SKM-1 (cell line): Measurements from ENCODE around the gene RAB3A.

ENCODE experiments used
- DNase-seq: peaks from one replicate; lab custom pipeline; 2025; ENCODE audit not compliant: unreplicated experiment; lab: John Stamatoyannopoulos, UW

The RAB3A gene

DNA sequence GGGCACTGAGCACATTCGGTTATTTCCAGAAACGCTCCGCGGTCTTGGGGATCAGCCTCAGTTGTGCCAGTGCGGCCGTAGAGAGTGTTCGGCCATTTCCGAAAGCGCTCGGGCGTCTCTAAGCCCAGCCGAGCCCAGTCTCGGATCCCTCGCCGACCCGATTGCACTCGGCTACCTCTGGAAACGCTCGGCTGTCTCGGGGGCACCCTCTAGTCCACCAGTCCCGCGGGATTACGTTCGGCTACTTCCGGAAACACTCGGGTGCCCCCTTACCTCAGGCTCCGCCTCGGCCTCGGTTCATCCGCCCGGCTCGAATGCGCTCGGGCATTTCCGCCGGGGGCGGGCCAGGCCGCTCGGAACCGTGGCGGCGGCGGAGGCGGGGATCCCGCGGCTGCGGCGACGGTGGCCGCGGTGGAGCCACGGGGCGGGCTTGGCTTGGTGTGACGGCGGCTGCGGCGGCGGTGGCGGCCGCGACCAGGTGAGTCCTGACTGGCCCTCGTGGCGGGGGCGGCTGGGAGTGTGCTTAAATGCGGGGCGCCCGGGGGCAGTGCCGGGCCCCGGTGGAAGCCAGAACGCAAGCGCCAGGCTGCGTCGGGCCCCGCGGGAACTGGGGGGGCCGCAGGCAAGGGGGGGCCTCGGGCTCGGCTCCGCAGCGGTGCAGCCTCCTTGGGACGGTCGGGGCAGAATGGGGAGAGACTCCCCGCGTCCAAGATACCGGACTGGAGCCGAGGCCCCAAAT is 50.9 kb downstream of the RAB3A start, which contains the start of gene PIK3R2:
PIK3R2 (plus strand) TSS at position 347 of the 739 bp plus-strand sequence. CDS start 2,717 bp downstream, outside the sequence.
- DNase-seq: peak; percentile 88

DNA sequence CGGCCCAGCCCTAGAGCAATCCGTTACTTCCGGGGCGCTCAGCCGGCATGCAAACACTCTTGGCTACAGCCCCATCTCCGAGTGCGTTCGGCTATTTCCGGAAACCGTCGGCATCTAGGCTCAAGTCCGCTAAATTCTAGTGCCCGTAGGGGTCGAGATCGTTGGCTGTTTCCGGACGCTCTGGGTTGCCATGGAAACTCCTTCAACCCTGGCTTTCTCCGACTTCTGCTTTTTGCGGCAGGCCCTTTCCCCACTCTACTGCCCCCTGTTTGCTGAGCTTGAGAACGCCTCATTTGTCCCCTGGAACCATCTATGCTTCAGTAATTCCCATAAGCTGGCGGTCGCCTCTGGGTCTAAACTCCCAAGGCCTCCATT is 51.4 kb downstream of the RAB3A start:
- peak; percentile 99 for DNase-seq

DNA sequence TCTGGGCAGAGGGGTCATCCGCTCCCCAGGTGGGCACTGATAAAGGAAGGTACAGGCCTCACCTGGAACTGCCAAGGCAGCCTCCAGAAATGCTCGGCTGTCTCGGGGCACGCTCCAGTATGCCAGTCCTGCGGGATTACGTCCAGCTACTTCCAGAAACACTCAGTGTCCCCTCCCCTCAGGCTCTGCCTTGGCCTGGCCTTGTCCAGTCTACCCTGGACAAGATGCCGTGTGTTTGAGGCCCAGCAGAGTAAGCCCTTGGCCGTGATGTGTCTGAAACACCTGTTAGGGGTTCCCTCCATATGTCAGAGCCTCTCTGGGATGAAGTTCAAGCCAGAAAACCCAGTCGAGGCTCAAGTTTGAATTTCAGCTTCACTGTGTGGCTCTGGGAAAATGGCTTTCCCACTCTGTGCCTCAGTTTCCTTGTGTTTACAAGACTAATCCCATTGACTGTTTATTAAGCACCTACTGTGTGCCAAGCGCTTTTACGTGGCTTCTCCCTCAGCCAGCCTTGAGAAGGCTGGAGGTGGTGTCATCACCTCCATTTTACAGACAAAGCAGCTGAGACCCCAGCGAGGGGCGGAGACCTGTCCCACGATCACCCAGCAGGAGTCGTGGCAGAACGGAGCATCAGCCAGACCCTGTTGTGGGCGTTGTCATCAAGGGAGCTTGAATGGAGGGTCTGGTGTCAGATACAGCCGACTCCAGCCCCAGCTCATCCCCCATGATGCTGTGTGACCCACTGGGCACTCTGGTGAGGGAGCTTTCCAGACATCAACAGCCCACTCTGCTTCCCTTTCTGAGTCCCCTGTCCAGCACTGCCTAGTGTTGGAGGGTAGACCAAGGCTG is 52.8 kb downstream of the RAB3A start:
- no peak for DNase-seq

DNA sequence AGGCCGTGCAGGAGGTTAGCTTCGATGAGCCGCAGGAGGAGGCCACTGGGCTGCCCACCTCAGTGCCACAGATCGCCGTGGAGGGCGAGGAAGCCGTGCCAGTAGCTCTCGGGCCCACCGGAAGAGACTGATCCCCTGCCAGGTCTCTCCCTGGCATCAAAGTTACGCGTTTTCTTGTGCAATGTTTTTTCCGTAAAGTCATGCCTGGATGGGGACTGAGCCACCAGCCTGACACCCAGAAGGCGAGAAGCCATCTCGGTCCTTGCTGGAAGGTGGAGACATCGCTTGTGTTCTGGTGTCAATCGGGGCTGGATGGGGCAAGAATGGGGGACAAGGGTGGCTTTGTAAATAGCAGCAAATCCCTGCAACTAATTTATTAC is 54.3 kb downstream of the RAB3A start:
- DNase-seq: no peak

DNA sequence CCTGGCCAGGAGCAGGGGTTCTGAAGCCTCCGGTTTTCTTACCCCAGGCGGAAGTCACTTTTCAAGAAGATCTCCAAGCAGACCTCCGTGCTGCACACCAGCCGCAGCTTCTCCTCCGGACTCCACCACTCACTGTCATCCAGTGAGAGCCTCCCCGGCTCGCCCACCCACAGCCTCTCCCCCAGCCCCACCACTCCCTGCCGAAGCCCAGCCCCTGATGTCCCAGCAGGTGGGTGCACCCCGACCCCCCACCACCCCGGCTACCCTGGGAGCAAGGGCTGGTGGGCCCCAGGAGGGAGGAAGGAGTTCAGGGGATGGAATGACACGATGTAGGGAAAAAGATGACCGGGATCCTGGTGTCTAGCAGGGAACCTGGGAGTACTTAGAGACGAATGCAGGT is 56.4 kb downstream of the RAB3A start:
- DNase-seq: no peak
